Prostate gland (tissue), 2 donors: ENCODE data around the gene SPON1. TPM values are rescaled to one million over a fixed set of nuclear protein-coding genes. Genes with fewer than 3 reads are reported as not detected.

Experiments
- DNase-seq: peaks from one replicate; pipeline ENCODE4 v3.0.0-alpha.2; 2019; ENCODE audit warnings: low spot score
- H3K27ac ChIP-seq, 2 donors: fragments of 200-600 bp; sonication (generic); 2 replicates each; pipeline ENCODE4 v1.5.1; 2017 to 2019
- H3K27me3 ChIP-seq: fragments of 200-600 bp; sonication (generic); replicated peaks from 2 replicates; pipeline ENCODE4 v1.5.1; 2019; ENCODE audit not compliant: insufficient read depth
- H3K36me3 ChIP-seq, 2 donors: fragments of 200-600 bp; sonication (generic); 1 replicate in 1 of 2; 2 replicates in 1 of 2; pipeline versions ENCODE4 v1.5.1 to v1.8.1; 2017 to 2019
- H3K4me1 ChIP-seq: fragments of 200-600 bp; sonication (generic); replicated peaks from 2 replicates; pipeline ENCODE4 v1.5.1; 2019
- H3K4me3 ChIP-seq, 2 donors: fragments of 200-600 bp; sonication (generic); 2 replicates each; pipeline ENCODE4 v1.5.1; 2017 to 2019
- H3K9me3 ChIP-seq: fragments of 200-600 bp; sonication (generic); 2 replicates; pipeline ENCODE4 v1.5.1; 2017
- POLR2A ChIP-seq: fragments of 450-650 bp; IDR thresholded peaks from one replicate; pipeline ENCODE4 v1.6.1; 2016; ENCODE audit warnings: antibody characterized with exemption, mild to moderate bottlenecking
- POLR2AphosphoS5 ChIP-seq: sonication (generic); formaldehyde crosslinking; IDR thresholded peaks from one replicate; pipeline ENCODE4 v1.6.1; 2017; ENCODE audit warnings: antibody characterized with exemption
- WGBS: methylation state at CpG from one replicate; pipeline ENCODE4 v1.1.5; 2018; 5-methylcytosine and 5-hydroxymethylcytosine counted together
- intact Hi-C: fragments of 100-400 bp; cut with DNase I; formaldehyde crosslinking; loops from one replicate; pipeline ENCODE4 v1.14.2; 2022
- total RNA-seq, 2 donors: library from RNA; depleted of rRNA; stranded (reverse); fragments of >200 nt; gene quantifications; one replicate each; pipeline ENCODE4 v1.1.0, GENCODE V29; 2016
- TF ChIP-seq, protein P1 (sequence below), 4 experiments: fragments of 200-600 bp in 2 of 4; fragments of 450-650 bp in 2 of 4; sonication (generic) in 2 of 4; IDR thresholded peaks; 1 replicate in 3 of 4; 2 replicates in 1 of 4; pipeline ENCODE4 v1.5.1; 2016 to 2019; ENCODE audit warnings: antibody characterized with exemption in 4 of 4, mild to moderate bottlenecking in 2 of 4, moderate library complexity in 2 of 4

The SPON1 gene
- total RNA-seq, 2 donors from 2014 or later, result 13.7 to 28.2 TPM

DNA sequence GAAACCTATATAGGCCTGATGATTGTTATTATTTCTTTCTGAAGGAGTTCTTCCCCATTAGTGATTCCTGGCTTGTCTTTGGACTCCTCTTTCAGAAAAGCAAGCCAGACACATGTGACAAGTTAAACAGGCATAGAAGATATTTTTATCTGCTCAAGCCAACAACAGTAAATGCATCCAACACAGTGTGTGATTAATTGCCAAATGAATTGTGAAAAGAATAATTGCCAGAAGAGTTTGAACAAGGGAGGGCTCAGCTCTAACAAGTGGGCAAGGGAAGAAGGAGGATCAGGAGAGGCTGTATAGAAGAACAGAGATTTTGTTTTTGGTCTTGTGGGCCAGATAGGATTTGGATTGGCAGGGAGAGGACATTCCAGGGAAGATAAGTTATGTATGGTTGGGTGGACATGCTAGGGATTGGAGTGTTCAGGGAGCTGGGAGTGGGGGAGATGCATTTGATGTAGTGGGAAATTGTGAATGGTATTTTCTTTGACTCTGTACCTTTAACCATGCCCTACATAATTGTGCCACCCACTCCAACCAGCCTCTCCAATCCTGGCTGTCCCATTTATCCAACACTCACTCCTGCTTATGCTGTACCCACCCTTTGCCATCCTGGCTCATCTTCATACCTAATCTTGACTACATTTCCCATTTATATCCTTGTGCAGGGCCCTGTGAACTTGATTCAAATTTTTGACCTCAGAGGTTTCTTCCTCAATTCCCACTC, 223.7 kb downstream of the SPON1 start:
- H3K9me3 ChIP-seq, result no peaks in the 10 kb centered on the region
- H3K36me3 ChIP-seq, result no peaks in the 10 kb centered on the region
- no peaks in the 10 kb centered on the region for H3K4me1 ChIP-seq
- H3K4me3 ChIP-seq, result no peak overlapping the region
- H3K27me3 ChIP-seq, result no peaks in the 10 kb centered on the region
- TF ChIP-seq POLR2A (no peak), POLR2AphosphoS5 (no peak)
- TF ChIP-seq, protein P1, sequence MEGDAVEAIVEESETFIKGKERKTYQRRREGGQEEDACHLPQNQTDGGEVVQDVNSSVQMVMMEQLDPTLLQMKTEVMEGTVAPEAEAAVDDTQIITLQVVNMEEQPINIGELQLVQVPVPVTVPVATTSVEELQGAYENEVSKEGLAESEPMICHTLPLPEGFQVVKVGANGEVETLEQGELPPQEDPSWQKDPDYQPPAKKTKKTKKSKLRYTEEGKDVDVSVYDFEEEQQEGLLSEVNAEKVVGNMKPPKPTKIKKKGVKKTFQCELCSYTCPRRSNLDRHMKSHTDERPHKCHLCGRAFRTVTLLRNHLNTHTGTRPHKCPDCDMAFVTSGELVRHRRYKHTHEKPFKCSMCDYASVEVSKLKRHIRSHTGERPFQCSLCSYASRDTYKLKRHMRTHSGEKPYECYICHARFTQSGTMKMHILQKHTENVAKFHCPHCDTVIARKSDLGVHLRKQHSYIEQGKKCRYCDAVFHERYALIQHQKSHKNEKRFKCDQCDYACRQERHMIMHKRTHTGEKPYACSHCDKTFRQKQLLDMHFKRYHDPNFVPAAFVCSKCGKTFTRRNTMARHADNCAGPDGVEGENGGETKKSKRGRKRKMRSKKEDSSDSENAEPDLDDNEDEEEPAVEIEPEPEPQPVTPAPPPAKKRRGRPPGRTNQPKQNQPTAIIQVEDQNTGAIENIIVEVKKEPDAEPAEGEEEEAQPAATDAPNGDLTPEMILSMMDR (IDR thresholded peaks at IDR 0.05), result no peak
- no peak for DNase-seq
- no peak overlapping the region for H3K27ac ChIP-seq
- intact Hi-C loops, result no loop called here

DNA sequence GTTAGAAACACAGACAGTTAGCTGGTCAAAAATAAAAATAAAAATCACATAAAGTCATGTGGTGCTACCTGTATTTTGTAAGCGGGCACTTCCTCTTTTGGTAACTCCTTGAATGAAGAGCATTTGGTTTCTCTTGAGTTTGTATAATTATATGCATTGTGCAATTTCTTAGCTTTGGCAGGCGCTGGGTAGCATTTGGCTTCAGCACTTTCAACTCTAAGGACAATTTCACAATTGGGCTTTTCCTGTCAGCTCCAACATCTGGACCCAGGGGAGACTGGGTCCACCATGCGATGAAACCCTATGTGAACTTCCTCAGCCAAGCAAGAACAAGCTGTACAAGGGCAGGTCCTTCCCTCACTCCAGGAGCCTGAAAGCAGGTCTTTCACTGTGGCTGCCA, 227.4 kb downstream of the SPON1 start:
- H3K27me3 ChIP-seq, result no peaks in the 10 kb centered on the region
- no peak for DNase-seq
- TF ChIP-seq, protein P1 (IDR thresholded peaks at IDR 0.05), result no peak
- TF ChIP-seq POLR2AphosphoS5 (no peak), POLR2A (no peak)
- 70% methylated on average over 3 of the region's 3 CpGs for WGBS
- H3K36me3 ChIP-seq, result no peaks in the 10 kb centered on the region
- no peaks in the 10 kb centered on the region for H3K4me1 ChIP-seq
- H3K9me3 ChIP-seq, result no peaks in the 10 kb centered on the region
- intact Hi-C loops, result no loop called here
- H3K4me3 ChIP-seq, result no peak overlapping the region
- H3K27ac ChIP-seq, result no peak overlapping the region

DNA sequence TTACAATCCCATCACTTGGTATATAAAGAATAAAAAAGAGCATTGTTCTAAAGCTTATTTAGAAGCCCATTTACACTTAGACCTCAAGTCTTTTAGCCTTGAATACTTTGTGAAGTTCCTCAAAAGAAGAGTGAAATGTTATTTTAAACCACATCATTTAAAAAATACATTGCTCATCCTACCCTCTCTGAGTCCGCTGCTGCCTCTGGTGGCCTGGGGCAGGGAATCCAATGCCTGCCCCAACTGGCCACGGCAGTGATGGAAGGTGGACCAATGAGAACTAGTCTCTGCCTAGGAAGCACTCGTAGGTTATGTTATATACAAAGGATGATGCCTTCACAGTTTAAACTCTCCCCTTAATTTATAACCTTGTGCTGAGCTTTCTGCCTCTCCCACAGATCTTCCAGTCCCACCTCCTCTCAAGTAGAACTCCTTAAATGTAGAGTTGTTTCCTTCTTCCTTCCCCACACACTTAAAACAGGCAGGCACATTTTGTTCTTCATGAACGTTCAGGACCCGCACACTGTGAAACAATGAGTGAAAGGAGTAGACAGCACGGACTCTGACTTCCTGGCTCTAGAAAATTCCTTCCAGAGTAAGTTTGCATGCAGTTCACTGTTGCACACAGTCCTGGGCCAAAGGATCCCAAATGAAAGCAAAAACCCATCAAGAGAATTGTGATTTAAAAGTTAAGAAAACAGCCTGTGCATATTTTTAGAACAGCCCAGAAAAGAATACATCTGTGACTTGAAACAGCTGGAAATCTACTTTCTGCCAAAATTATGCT, 228.7 kb downstream of the SPON1 start:
- intact Hi-C loops, result no loop called here
- no peaks in the 10 kb centered on the region for H3K9me3 ChIP-seq
- TF ChIP-seq POLR2AphosphoS5 (no peak), POLR2A (no peak)
- TF ChIP-seq, protein P1 (IDR thresholded peaks at IDR 0.05), result no peak
- 65% methylated on average over 6 of the region's 6 CpGs for WGBS
- DNase-seq, result no peak
- H3K27me3 ChIP-seq, result no peaks in the 10 kb centered on the region
- no peak overlapping the region for H3K4me3 ChIP-seq
- no peaks in the 10 kb centered on the region for H3K36me3 ChIP-seq
- H3K27ac ChIP-seq, result no peak overlapping the region
- H3K4me1 ChIP-seq, result no peaks in the 10 kb centered on the region

DNA sequence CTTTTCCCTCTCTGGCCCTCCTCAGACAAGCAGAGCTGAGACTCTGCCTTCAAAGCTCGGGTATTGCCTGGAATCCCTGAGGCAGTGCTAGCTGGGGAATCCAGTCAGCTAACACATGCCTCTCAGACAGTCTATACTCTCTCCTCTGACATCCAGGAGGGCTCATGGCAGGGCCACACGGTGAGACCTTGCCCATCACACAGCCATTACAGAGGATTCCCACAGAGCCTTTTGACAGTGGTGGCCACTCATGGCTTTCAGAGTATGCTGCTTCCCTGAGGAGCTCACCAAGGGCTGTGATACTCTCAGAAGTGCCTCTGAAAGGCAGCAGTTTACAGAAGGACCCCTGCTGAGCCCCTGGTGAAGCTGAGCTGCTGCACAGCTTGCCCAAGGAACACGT, 231.1 kb downstream of the SPON1 start:
- Histone ChIP-seq H3K4me1 (no peaks in the 10 kb centered on the region), H3K27me3 (no peaks in the 10 kb centered on the region), H3K4me3 (no peak overlapping the region), H3K27ac (no peak overlapping the region), H3K9me3 (no peaks in the 10 kb centered on the region), H3K36me3 (no peaks in the 10 kb centered on the region)
- TF ChIP-seq, protein P1 (IDR thresholded peaks at IDR 0.05), result no peak
- TF ChIP-seq POLR2AphosphoS5, result no peak
- TF ChIP-seq POLR2A, result no peak
- intact Hi-C loops, result no loop called here
- WGBS, result 69% methylated on average over 3 of the region's 3 CpGs
- DNase-seq, result no peak
